ENCODE data around the gene EPSTI1.
A peak's percentile ranks its signal among the peaks of the same experiment; 100 is the strongest.
"Not testable (repeated sequence)": the region's sequence is repeated elsewhere in the genome, so short reads cannot be mapped to it uniquely, and the experiment has no call there.

The EPSTI1 gene

DNA sequence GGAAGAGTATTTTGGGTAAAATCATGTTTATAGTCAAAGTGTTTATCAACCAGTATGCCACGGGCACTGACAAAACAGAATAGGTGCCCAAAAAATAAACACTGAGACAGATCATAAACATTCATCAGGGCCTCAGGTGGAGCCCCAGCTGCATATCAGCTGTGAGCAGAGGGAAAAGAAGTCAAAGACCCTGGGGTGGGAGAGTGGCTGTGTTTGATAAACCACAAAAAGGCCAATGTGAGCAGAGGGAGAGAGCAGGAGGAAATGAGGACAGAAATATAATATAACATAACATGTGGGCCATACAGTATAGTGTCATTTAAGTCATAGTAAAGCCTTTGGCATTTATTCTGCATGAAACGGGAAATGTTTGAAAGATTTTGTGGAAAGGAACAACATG, 10.0 kb upstream of the EPSTI1 start:
- H3K36me3 ChIP-seq (ENCODE audit: control insufficient read depth, insufficient read depth, low read length): no peaks in the 10 kb centered on the region
- no peaks in the 10 kb centered on the region for H3K9me3 ChIP-seq (ENCODE audit: control insufficient read depth, low read length)
- H3K27me3 ChIP-seq (ENCODE audit: control insufficient read depth, insufficient read depth, low read length): no peaks in the 10 kb centered on the region
- no peak overlapping the region for H3K4me3 ChIP-seq (ENCODE audit: low read length)
- no peaks in the 10 kb centered on the region for H3K4me1 ChIP-seq (ENCODE audit: control insufficient read depth, insufficient read depth, low read length)
- no peak overlapping the region for H3K9ac ChIP-seq (ENCODE audit: low read length)

DNA sequence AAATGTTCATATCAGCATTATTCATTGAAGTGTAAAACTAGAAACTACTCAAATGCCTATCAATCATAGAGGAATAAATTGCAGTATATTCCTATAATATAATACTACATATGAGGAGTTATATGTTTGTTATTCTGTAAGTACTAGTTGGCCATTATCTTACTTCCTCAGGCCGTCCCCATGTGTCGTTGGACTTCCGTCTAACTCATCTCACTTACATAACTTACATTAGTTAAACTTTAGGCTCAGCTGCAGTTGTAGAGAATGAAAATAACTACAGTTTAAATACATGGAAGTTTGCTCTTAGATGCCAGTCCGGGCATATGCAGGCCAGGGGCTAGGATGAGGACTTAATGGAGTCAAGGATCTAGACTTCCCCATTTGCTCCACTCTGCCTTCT, 8.6 kb upstream of the EPSTI1 start:
- no peaks in the 10 kb centered on the region for H3K36me3 ChIP-seq (ENCODE audit: control insufficient read depth, insufficient read depth, low read length)
- H3K4me3 ChIP-seq (ENCODE audit: low read length): no peak overlapping the region
- H3K4me1 ChIP-seq (ENCODE audit: control insufficient read depth, insufficient read depth, low read length): no peaks in the 10 kb centered on the region
- H3K27me3 ChIP-seq (ENCODE audit: control insufficient read depth, insufficient read depth, low read length): no peaks in the 10 kb centered on the region
- no peaks in the 10 kb centered on the region for H3K9me3 ChIP-seq (ENCODE audit: control insufficient read depth, low read length)
- no peak overlapping the region for H3K9ac ChIP-seq (ENCODE audit: low read length)

DNA sequence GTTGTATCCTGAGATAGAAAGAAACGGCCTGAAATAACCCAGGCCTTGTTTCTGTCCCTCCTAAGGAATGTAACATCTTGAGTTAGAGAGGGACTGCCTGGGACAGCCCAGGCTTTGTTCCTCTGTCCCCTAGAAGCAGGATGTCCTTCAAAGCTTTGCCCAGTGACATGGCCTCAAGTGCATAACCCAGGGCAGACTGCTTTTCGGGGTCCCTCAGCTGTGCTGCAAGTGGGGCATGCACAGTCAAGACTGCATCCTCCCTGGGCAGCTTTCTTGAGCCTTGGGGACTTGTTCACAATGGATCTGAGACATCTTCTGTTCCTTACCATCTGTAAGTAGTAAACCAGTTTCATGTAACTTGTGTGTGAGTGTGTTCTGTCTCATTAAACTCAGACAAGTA, 7.5 kb upstream of the EPSTI1 start:
- no peaks in the 10 kb centered on the region for H3K27me3 ChIP-seq (ENCODE audit: control insufficient read depth, insufficient read depth, low read length)
- no peaks in the 10 kb centered on the region for H3K4me1 ChIP-seq (ENCODE audit: control insufficient read depth, insufficient read depth, low read length)
- H3K9ac ChIP-seq (ENCODE audit: low read length): no peak overlapping the region
- H3K4me3 ChIP-seq (ENCODE audit: low read length): no peak overlapping the region
- H3K9me3 ChIP-seq (ENCODE audit: control insufficient read depth, low read length): no peaks in the 10 kb centered on the region
- H3K36me3 ChIP-seq (ENCODE audit: control insufficient read depth, insufficient read depth, low read length): no peaks in the 10 kb centered on the region

DNA sequence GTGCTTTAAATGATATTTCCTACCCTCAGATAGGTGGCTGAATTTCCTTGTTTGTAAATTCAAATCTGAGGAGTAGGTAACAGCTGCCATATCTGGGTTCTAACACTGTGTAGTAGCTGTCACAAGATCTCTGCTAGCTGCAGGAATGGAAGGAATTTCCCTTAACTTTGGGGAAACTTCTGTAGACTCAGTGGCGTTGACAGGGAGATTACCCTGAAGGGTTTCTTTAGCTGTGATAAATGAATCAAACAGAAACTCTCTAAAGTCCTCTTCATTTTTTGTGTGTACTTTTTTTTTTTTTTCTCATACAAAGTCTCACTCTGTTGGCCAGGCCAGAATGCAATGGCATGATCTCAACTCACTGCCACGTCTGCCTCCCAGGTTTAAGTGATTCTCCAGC, 5.3 kb upstream of the EPSTI1 start:
- no peak overlapping the region for H3K9ac ChIP-seq (ENCODE audit: low read length)
- no peak overlapping the region for H3K4me3 ChIP-seq (ENCODE audit: low read length)
- H3K4me1 ChIP-seq (ENCODE audit: control insufficient read depth, insufficient read depth, low read length): peaks cover 4% of the 10 kb centered on the region
- no peaks in the 10 kb centered on the region for H3K27me3 ChIP-seq (ENCODE audit: control insufficient read depth, insufficient read depth, low read length)
- H3K9me3 ChIP-seq (ENCODE audit: control insufficient read depth, low read length): no peaks in the 10 kb centered on the region
- H3K36me3 ChIP-seq (ENCODE audit: control insufficient read depth, insufficient read depth, low read length): no peaks in the 10 kb centered on the region

DNA sequence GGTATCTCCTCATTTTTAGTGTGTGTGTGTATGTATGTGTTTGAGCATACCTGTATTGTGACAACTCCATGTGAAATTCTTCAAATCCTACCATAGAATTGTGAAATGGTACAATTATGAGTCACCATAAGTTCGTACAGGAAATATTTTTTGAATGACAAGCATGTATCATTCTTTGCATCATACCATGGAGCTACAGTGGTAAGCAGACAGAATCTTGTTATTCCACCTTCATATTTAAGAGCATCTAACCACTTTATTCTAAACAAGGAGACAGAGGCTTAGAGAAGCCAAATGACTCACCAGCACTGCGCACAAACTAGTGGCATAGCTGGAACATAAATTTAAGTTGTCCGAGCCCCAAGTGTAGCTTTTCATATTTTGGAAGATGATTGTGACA, 4.5 kb upstream of the EPSTI1 start:
- Histone ChIP-seq H3K4me1 (ENCODE audit: control insufficient read depth, insufficient read depth, low read length) (peaks cover 4% of the 10 kb centered on the region), H3K9me3 (ENCODE audit: control insufficient read depth, low read length) (no peaks in the 10 kb centered on the region), H3K9ac (ENCODE audit: low read length) (no peak overlapping the region), H3K36me3 (ENCODE audit: control insufficient read depth, insufficient read depth, low read length) (no peaks in the 10 kb centered on the region), H3K4me3 (ENCODE audit: low read length) (no peak overlapping the region), H3K27me3 (ENCODE audit: control insufficient read depth, insufficient read depth, low read length) (no peaks in the 10 kb centered on the region)

DNA sequence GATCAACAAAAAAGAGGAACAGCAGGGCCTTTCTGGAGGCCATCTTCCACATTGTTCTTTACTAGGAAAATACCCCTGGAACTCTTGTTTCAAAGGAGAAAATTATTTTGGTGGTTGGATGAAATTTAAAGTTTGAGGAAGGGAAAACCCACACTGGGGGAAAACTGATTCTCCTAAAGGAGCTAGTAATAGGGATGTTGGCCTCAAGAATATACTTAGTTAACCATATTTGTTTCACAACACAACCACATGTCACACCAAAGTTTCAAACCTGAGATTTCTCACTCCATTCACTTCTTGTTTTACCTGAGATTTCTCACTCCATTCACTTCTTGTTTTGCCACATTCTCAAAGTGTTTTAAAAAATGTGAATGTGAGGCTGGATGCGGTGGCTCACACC, 2.8 kb upstream of the EPSTI1 start:
- no peak overlapping the region for H3K4me3 ChIP-seq (ENCODE audit: low read length)
- H3K9ac ChIP-seq (ENCODE audit: low read length): no peak overlapping the region
- H3K9me3 ChIP-seq (ENCODE audit: control insufficient read depth, low read length): no peaks in the 10 kb centered on the region
- H3K27me3 ChIP-seq (ENCODE audit: control insufficient read depth, insufficient read depth, low read length): no peaks in the 10 kb centered on the region
- H3K36me3 ChIP-seq (ENCODE audit: control insufficient read depth, insufficient read depth, low read length): no peaks in the 10 kb centered on the region
- peaks cover 15% of the 10 kb centered on the region for H3K4me1 ChIP-seq (ENCODE audit: control insufficient read depth, insufficient read depth, low read length)

DNA sequence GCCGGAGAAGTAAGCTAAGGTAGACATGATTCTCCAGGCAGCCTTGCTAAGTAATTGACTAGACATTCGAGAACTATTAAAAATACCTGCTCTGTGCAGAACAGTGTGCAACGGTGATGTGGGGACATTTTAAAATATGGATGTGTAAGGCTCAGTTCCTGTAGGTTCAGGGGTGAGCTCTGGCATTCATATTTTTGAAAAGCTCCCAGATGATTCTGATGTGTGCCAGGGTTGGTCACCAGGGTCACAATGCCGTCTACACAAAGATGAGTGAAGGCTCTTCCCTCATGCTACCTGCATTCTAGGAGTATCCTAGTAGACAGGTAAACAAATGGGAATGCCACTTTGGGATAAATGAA, 702 bp upstream of the EPSTI1 start:
- peak overlapping the region; percentile 90 for H3K4me3 ChIP-seq (ENCODE audit: low read length)
- peak overlapping the region; percentile 97 for H3K9ac ChIP-seq (ENCODE audit: low read length)
- H3K4me1 ChIP-seq (ENCODE audit: control insufficient read depth, insufficient read depth, low read length): peaks cover 16% of the 10 kb centered on the region

DNA sequence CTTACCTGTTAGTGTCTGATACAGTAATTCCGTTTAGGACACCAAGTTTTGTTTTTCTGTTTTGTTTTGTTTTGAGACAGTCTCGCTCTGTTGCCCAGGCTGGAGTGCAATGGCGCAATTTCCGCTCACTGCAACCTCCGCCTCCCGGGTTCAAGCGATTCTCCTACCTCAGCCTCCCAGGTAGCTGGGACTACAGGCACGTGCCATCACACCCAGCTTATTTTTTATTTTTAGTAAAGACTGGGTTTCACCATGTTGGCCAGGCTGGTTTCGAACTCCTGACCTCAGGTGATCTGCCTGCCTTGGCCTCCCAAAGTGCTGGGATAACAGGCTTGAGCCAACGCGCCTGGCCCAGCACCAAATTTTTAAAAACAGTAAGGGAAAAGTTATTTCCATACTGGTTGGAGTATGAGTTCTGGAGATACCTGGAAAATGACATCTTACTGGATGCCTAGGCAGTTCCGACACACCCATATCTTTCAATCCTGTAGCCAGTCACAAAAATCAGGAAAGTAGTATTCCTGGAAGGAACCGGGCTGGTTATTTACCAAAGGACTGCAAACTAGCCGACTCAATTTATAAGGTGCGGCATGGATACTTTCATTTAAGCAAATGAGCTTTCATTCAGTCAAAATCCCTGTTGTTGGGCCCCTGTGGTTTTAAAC, 676 bp downstream of the EPSTI1 start:
- H3K36me3 ChIP-seq (ENCODE audit: control insufficient read depth, insufficient read depth, low read length); H3K27me3 ChIP-seq (ENCODE audit: control insufficient read depth, insufficient read depth, low read length); H3K9me3 ChIP-seq (ENCODE audit: control insufficient read depth, low read length): not testable (repeated sequence)
- peak overlapping the region; percentile 97 for H3K9ac ChIP-seq (ENCODE audit: low read length)
- peak overlapping the region; percentile 90 for H3K4me3 ChIP-seq (ENCODE audit: low read length)
- H3K4me1 ChIP-seq (ENCODE audit: control insufficient read depth, insufficient read depth, low read length): peaks cover 16% of the 10 kb centered on the region

More for the DNA sequence above, 702 bp upstream of the EPSTI1 start:
- H3K36me3 ChIP-seq (ENCODE audit: control insufficient read depth, insufficient read depth, low read length): no peaks in the 10 kb centered on the region
- H3K27me3 ChIP-seq (ENCODE audit: control insufficient read depth, insufficient read depth, low read length): no peaks in the 10 kb centered on the region
- H3K9me3 ChIP-seq (ENCODE audit: control insufficient read depth, low read length): no peaks in the 10 kb centered on the region

DNA sequence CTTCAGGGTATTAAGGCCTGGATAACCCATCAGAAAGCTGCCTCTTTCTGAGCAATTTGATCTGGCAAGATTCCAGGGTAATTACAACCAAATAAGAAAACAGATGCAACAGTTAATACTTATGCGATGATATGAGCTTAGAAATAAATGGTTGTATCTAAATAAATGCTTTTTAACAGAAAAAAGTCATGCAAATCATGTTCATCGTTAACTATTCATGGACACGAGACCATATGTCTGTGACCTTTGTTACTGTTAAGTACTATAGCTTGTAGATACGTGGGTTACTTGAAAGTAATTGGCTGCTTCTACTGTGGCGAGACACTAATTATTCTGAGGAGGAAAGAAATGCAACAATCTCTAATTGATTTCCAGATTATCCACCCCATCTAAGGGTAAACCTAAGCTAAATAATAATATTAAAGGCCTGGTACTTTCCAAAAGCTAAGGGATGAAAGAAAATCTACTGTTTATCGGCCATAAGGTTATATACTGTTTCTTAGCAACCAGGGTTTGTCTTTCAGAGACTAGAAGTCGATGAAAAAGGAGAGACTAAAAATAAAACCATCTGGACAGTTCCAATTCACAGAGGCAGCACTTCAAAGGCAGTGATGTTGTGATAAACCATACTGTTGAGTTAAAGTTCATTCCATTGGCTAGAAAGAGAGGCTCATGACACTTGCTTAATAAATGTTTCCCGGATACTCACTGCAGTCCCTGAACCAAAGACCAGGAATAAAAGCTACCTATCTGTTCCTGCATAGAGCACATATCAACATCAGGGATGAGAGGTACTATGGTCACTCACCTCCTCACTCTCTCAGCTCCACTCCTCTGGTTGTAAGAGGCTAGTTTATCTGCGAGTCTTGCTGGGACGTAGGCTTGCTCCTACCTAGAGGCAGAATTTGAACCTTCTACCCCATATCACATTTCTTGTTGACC, 1.5 kb downstream of the EPSTI1 start:
- Histone ChIP-seq H3K4me1 (ENCODE audit: control insufficient read depth, insufficient read depth, low read length) (peaks cover 24% of the 10 kb centered on the region), H3K4me3 (ENCODE audit: low read length) (no peak overlapping the region), H3K36me3 (ENCODE audit: control insufficient read depth, insufficient read depth, low read length) (no peaks in the 10 kb centered on the region), H3K9me3 (ENCODE audit: control insufficient read depth, low read length) (no peaks in the 10 kb centered on the region), H3K9ac (ENCODE audit: low read length) (peak overlapping the region; percentile 97), H3K27me3 (ENCODE audit: control insufficient read depth, insufficient read depth, low read length) (no peaks in the 10 kb centered on the region)

DNA sequence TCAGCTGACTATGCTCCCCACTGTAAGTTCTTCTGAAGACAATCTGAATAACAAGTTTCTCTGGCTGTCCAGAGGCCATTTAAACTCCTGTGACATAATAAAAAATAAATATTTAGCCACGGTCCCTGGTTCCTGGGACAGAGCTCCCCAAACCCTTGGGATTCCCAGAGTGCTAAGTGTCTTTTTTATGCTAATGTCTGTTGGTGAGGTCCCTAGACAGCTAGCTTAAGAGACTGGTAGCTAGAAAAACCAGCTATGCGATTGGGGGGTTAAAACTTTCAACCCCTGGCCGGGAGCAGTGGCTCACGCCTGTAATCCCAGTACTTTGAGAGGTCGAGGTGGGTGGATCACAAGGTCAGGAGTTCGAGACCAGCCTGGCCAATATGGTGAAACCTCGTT, 5.9 kb downstream of the EPSTI1 start:
- no peak overlapping the region for H3K4me3 ChIP-seq (ENCODE audit: low read length)
- H3K9ac ChIP-seq (ENCODE audit: low read length): peak overlapping the region; percentile 37

DNA sequence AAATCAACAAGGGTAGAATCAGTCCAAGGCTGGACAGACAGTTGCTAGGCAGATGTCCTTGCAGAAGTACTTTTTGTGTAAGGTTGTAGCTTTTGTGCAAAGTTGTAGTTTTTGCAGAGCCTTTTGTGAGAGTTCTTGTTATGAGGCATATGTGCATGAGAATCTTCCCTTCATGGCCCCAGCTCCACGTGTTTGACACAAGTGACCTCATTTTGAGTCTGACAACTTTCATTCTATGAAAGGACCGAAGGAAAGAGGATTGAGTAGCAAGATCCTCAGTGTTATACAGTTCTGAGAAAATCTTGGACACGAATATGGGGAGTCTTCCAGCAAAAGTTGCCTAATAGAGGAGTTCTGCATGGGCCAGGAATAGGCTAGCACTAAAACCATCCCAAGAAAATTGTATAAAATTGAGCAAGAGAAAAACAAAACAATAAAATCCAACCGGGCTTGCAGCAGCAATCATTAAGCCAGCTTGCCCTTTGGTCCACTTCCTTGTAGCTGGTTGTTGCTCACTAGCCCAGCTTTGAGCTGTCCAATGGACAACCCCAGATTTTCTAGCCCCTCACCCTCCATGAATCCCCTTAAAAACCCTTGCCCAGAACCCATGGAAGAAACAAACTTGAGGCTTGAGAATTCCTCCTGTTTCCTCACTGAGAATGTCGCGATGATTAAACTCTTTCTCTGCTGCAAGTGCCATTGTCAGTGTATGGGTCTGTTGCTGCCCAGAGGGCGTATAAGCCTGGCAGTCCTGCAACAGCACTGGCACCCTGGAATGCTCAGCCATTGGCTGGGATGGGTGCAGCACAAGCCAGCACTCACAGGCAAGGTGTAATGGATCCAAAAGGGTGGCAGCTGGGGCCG, 6.5 kb downstream of the EPSTI1 start:
- no peaks in the 10 kb centered on the region for H3K9me3 ChIP-seq (ENCODE audit: control insufficient read depth, low read length)
- no peaks in the 10 kb centered on the region for H3K27me3 ChIP-seq (ENCODE audit: control insufficient read depth, insufficient read depth, low read length)
- H3K36me3 ChIP-seq (ENCODE audit: control insufficient read depth, insufficient read depth, low read length): no peaks in the 10 kb centered on the region
- peak overlapping the region; percentile 4 for H3K4me3 ChIP-seq (ENCODE audit: low read length)
- peaks cover 24% of the 10 kb centered on the region for H3K4me1 ChIP-seq (ENCODE audit: control insufficient read depth, insufficient read depth, low read length)
- H3K9ac ChIP-seq (ENCODE audit: low read length): peak overlapping the region; percentile 37

More for the DNA sequence above, 5.9 kb downstream of the EPSTI1 start:
- Histone ChIP-seq H3K36me3 (ENCODE audit: control insufficient read depth, insufficient read depth, low read length) (no peaks in the 10 kb centered on the region), H3K4me1 (ENCODE audit: control insufficient read depth, insufficient read depth, low read length) (peaks cover 29% of the 10 kb centered on the region), H3K9me3 (ENCODE audit: control insufficient read depth, low read length) (no peaks in the 10 kb centered on the region), H3K27me3 (ENCODE audit: control insufficient read depth, insufficient read depth, low read length) (no peaks in the 10 kb centered on the region)

DNA sequence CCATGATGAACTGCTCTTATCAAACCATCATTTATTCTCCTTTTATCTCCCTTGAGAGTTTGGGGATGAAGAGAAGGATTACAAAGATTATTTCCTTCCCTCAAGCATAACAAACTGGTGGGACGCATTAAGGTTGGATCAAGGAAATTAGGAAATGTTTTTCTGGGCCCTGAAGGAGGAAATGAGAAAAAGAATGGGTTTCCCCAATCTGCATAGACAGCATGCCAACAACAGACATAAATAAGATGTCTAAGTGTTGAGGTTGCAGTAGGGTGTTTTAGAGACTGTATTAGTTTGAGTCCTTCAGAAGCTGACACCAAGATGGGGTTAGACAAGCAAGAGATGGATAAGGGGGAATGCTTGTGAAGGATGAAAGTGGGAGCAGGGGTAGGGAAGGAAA, 7.3 kb downstream of the EPSTI1 start:
- Histone ChIP-seq H3K4me1 (ENCODE audit: control insufficient read depth, insufficient read depth, low read length) (peaks cover 19% of the 10 kb centered on the region), H3K9me3 (ENCODE audit: control insufficient read depth, low read length) (no peaks in the 10 kb centered on the region), H3K27me3 (ENCODE audit: control insufficient read depth, insufficient read depth, low read length) (no peaks in the 10 kb centered on the region), H3K9ac (ENCODE audit: low read length) (no peak overlapping the region), H3K4me3 (ENCODE audit: low read length) (no peak overlapping the region), H3K36me3 (ENCODE audit: control insufficient read depth, insufficient read depth, low read length) (no peaks in the 10 kb centered on the region)
